Activated CD4-positive, alpha-beta memory T cell treated with anti-CD3 and anti-CD28 coated beads, Interleukin-2, amount 10 ng/mL, durations not matched to agents 7 days and 5 days (primary cell): ENCODE results near the gene BRIP1. TPM values are rescaled to one million over a fixed set of nuclear protein-coding genes. Genes with fewer than 3 reads are reported as not detected.
A peak's percentile ranks its signal among the peaks of the same experiment; 100 is the strongest.
"Not testable (repeated sequence)": the region's sequence is repeated elsewhere in the genome, so short reads cannot be mapped to it uniquely, and the experiment has no call there.

Experiments used
- CTCF ChIA-PET: fragments of 350-600 bp; sonication (Branson Sonifier 250); formaldehyde crosslinking; loops from one replicate; lab custom pipeline; 2021; ENCODE audit warnings: antibody characterized with exemption, inconsistent platforms; lab: Charles Lee
- POLR2A ChIA-PET: fragments of 350-600 bp; sonication (Branson Sonifier 250); formaldehyde crosslinking; loops from one replicate; lab custom pipeline; 2021; ENCODE audit warnings: antibody characterized with exemption; lab: Charles Lee
- DNase-seq: peaks from one replicate; pipeline ENCODE4 v3.0.0-alpha.2; 2020
- H3K27ac Mint-ChIP-seq: one replicate; pipeline ENCODE4 v1.8.0; 2021; ENCODE audit warnings: mild to moderate bottlenecking, mixed read lengths
- H3K27me3 Mint-ChIP-seq: one replicate; pipeline ENCODE4 v1.8.0; 2021; ENCODE audit warnings: mixed read lengths
- H3K36me3 Mint-ChIP-seq: one replicate; pipeline ENCODE4 v1.8.0; 2021; ENCODE audit warnings: low read depth, mixed read lengths
- H3K4me1 Mint-ChIP-seq: one replicate; pipeline ENCODE4 v1.8.0; 2021; ENCODE audit warnings: mixed read lengths
- H3K4me3 Mint-ChIP-seq: one replicate; pipeline ENCODE4 v1.8.0; 2021; ENCODE audit warnings: mild to moderate bottlenecking, mixed read lengths
- H3K9me3 Mint-ChIP-seq: one replicate; pipeline ENCODE4 v1.8.0; 2021; ENCODE audit warnings: mixed read lengths
- total RNA-seq, 2 experiments: library from RNA; stranded (reverse); gene quantifications; one replicate each; pipeline ENCODE4 v1.2.3, GENCODE V29; 2021

Gene BRIP1
- total RNA-seq, 2 experiments from 2014 or later, result 20.1 to 21.7 TPM

DNA sequence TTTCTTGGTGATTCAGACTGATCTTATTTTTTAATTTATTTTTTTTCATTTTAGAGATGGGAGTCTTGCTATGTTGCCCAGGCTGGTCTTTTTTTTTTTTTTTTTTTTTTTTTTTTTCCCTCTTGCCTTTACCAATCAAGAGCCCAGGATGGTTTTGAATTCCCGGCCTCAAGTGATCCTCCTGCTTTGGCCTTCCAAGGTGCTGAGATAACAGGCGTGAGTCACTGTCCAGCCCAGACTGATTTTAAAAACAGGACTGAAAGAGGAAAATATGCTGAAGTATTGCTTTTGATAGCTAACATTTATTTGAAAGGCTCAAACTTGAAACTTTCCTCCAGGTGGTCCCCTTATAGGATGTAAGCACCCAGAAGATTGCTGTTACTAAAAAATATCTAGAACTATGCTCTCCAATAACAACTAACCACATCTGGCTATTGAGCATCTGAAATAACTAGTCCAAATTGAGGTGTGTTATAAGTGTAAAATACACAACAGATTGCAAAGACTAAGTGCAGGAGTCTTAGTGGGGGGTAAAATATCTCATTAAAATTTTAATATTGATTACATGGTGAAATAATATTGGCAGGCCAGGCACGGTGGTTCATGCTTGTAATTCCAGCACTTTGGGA lies 15.8 kb upstream of the BRIP1 start:
- H3K4me3 Mint-ChIP-seq, result no peak overlapping the region
- H3K4me1 Mint-ChIP-seq, result no peaks in the 10 kb centered on the region
- peaks cover 23% of the 10 kb centered on the region for H3K36me3 Mint-ChIP-seq
- ChIA-PET POLR2A (interaction anchor here (1.3 to 2.7 kb wide), 3 partner anchors 10 to 20 kb away, joined by 3 to 8 read pairs (median 3); partner anchors contain the start of gene BRIP1), CTCF (no interaction called here)
- H3K27ac Mint-ChIP-seq, result no peak overlapping the region
- no peak for DNase-seq
- H3K9me3 Mint-ChIP-seq, result no peaks in the 10 kb centered on the region
- H3K27me3 Mint-ChIP-seq, result no peaks in the 10 kb centered on the region

DNA sequence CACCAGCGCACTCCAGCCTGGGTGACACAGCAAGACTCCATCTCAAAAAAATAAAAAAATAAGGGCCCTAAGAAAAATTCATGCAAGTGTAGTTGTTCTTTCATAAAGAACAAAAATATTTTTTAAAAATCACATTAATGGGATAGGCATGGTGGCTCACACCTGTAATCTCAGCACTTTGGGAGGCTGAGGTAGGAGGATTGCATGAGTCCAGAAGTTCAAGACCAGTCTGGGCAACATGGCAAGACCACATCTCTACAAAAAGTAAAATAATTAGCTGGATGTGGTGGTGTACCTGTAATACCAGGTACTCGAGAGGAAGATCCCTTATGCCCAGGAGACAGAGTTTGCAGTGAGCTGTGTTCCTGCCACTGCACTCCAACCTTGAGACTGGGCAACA lies 15.2 kb upstream of the BRIP1 start:
- H3K4me3 Mint-ChIP-seq, result no peak overlapping the region
- H3K9me3 Mint-ChIP-seq, result no peaks in the 10 kb centered on the region
- DNase-seq, result no peak
- no peak overlapping the region for H3K27ac Mint-ChIP-seq
- ChIA-PET CTCF (no interaction called here), POLR2A (interaction anchor here (1.3 to 2.7 kb wide), 3 partner anchors 9 to 20 kb away, joined by 3 to 8 read pairs (median 3); partner anchors contain the start of gene BRIP1)
- H3K27me3 Mint-ChIP-seq, result no peaks in the 10 kb centered on the region
- H3K36me3 Mint-ChIP-seq, result peaks cover 29% of the 10 kb centered on the region
- H3K4me1 Mint-ChIP-seq, result no peaks in the 10 kb centered on the region

DNA sequence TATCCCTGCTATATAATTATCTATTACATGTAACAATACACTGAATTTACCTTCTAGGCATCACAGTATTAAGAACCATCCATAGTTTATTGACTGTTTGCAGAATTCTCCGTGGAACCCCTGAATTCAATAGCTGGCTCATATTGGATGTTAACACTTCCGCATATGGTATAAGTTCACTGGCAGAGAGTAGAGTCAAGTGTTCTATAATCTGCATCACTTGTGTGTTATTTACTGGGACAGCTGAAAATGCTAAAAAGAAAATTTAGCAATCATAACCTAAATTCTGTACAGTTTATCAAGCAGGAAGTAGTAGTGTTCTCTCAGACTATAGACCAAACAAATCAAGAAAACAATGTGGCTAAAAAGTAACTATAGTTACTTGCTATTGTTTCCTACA lies 14.5 kb upstream of the BRIP1 start:
- POLR2A ChIA-PET, result interaction anchor here (1.3 kb wide), 1 partner anchor 21 kb away, joined by 3 read pairs; no protein-coding TSS in a partner anchor
- no peaks in the 10 kb centered on the region for H3K27me3 Mint-ChIP-seq
- H3K9me3 Mint-ChIP-seq, result no peaks in the 10 kb centered on the region
- peaks cover 29% of the 10 kb centered on the region for H3K36me3 Mint-ChIP-seq
- H3K27ac Mint-ChIP-seq, result no peak overlapping the region
- no peak overlapping the region for H3K4me3 Mint-ChIP-seq
- H3K4me1 Mint-ChIP-seq, result no peaks in the 10 kb centered on the region
- CTCF ChIA-PET, result no interaction called here
- no peak for DNase-seq

DNA sequence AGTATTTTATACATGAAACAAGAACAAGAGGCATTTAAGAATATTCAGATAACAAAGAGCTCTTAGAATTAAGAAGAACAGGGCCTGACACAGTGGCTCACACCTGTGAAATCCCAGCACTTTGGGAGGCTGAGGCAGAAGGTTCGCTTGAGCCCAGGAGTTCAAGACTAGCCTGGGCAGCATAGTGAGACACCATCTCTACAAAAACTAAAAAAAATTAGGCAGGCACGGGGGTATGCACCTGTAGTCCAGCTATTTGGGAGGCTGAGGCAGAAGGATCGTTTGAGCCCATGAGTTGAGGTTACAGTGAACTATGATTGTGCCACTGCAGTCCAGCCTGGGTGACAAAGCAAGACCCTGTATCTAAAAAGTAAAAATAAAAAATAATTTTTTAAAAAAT lies 12.5 kb upstream of the BRIP1 start:
- peaks cover 37% of the 10 kb centered on the region for H3K36me3 Mint-ChIP-seq
- DNase-seq, result no peak
- H3K4me3 Mint-ChIP-seq, result no peak overlapping the region
- ChIA-PET POLR2A (interaction anchor here (1.7 kb wide), 1 partner anchor 12 kb away, joined by 7 read pairs; the partner anchor contains the start of gene BRIP1), CTCF (interaction anchor here (0.5 to 1.3 kb wide), 2 partner anchors 12 to 190 kb away, joined by 3 read pairs; no protein-coding TSS in a partner anchor)
- no peaks in the 10 kb centered on the region for H3K27me3 Mint-ChIP-seq
- no peaks in the 10 kb centered on the region for H3K9me3 Mint-ChIP-seq
- H3K4me1 Mint-ChIP-seq, result no peaks in the 10 kb centered on the region
- no peak overlapping the region for H3K27ac Mint-ChIP-seq

DNA sequence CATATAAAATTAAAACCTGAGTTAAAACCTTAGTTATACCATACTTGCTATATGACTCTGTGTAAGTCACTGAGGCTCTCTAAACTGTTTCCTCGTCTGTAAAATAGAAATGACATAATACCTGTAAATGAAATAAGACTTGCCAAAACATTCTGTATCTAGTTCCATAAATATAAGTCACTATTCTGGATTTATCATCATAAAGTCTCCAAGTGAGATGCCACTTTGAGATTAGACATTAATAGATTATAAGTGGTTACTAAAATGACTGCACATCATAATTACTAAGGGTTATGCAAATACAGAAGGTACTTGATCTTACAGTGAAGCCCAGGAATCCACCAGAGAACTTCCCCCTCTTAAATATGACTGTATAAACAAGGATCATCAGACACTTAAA lies 12.0 kb upstream of the BRIP1 start:
- Mint-ChIP-seq H3K27me3 (no peaks in the 10 kb centered on the region), H3K36me3 (peaks cover 42% of the 10 kb centered on the region), H3K27ac (no peak overlapping the region), H3K4me3 (no peak overlapping the region), H3K4me1 (no peaks in the 10 kb centered on the region), H3K9me3 (no peaks in the 10 kb centered on the region)
- no peak for DNase-seq
- ChIA-PET POLR2A (interaction anchor here (1.7 kb wide), 1 partner anchor 12 kb away, joined by 7 read pairs; the partner anchor contains the start of gene BRIP1), CTCF (interaction anchor here (0.5 to 1.3 kb wide), 2 partner anchors 12 to 191 kb away, joined by 3 read pairs; no protein-coding TSS in a partner anchor)

DNA sequence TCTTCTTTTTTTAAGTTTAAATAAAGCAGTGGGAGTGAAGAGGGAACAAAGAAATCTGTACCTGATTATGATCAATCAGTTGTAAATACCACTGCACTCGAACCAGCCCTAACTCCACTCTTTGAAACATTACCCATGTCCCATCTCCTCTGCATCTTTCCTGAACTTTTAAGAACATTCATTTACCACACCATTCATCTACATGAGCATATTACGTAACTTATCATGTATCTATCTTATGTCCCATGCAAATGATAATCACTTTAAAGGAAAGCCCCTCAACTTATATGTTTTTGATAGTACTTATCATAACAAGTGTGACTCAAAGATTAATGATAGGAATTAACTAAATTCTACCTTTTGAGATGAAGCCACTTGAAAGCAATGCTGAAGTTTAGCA lies 10.7 kb upstream of the BRIP1 start:
- no peak for DNase-seq
- ChIA-PET CTCF (no interaction called here), POLR2A (no interaction called here)
- Mint-ChIP-seq H3K27ac (no peak overlapping the region), H3K4me3 (no peak overlapping the region), H3K36me3 (peaks cover 48% of the 10 kb centered on the region), H3K4me1 (no peaks in the 10 kb centered on the region), H3K27me3 (no peaks in the 10 kb centered on the region), H3K9me3 (no peaks in the 10 kb centered on the region)

DNA sequence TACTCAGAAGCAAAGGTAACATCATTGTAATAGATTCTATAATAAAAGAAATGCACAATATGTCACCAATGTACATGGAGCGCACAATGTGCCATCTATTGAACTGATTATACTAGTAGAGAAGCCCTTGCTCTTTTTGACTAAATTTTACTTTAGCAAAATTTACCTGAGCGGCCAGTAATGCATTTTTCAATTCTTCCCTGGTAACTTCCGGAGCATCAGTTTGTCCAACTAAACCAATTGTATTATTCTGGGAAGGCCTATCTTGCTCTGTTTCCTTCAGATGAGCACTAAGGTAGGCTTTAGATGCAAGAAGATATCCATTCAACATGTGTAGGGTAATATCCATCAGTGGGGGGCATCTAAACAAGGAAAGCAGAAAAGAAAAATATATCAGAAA lies 8.8 kb upstream of the BRIP1 start:
- POLR2A ChIA-PET, result interaction anchor here (1.7 kb wide), 1 partner anchor 9 kb away, joined by 20 read pairs; the partner anchor contains the start of gene BRIP1
- no peaks in the 10 kb centered on the region for H3K9me3 Mint-ChIP-seq
- CTCF ChIA-PET, result no interaction called here

DNA sequence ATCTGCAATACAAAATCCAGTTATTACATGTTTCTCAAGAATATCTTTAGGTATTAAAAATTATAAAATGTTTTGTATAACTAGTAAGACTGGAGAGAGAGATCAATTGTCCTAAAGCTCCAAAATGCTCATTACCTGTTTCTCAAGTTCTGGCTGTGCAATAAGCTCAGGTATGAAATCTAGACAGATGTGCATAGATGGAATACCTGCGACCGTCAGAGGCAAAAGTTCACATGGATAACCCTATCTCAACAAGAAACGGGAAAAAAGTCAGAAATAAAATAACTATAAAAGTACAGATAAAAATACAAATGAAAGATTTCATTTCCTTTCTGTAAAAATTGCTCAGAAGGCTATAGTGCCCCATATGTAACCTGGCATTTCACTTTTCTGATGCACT lies 5.8 kb upstream of the BRIP1 start:
- ChIA-PET CTCF (no interaction called here), POLR2A (interaction anchor here (1.7 kb wide), 1 partner anchor 10 kb away, joined by 3 read pairs; no protein-coding TSS in a partner anchor)
- Mint-ChIP-seq H3K4me1 (peaks cover 3% of the 10 kb centered on the region), H3K27me3 (no peaks in the 10 kb centered on the region), H3K27ac (no peak overlapping the region), H3K4me3 (no peak overlapping the region), H3K36me3 (peaks cover 35% of the 10 kb centered on the region), H3K9me3 (no peaks in the 10 kb centered on the region)
- DNase-seq, result no peak

More for the DNA sequence above, 8.8 kb upstream of the BRIP1 start:
- Mint-ChIP-seq H3K27me3 (no peaks in the 10 kb centered on the region), H3K4me3 (no peak overlapping the region), H3K36me3 (peaks cover 43% of the 10 kb centered on the region), H3K4me1 (no peaks in the 10 kb centered on the region), H3K27ac (no peak overlapping the region)
- no peak for DNase-seq

DNA sequence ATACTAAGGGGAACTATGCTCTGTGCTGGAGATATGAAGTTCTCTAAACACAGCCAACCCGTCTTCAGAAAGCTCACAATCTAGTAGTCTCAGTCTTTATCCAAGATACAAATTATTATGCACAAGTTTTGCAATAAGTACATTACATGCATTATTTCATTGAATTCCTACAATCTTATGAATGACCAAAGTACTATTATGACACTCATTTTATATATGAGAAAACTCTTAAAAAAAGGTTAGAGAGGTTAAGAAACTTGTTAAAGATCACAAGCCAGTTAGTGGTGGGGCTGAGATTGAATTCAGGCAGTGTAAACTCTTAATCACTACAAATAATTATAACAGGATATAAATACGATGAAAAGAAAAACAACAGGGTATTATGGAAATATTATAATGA lies 4.7 kb upstream of the BRIP1 start:
- Mint-ChIP-seq H3K9me3 (no peaks in the 10 kb centered on the region), H3K27me3 (no peaks in the 10 kb centered on the region), H3K27ac (no peak overlapping the region), H3K36me3 (peaks cover 28% of the 10 kb centered on the region), H3K4me1 (peaks cover 10% of the 10 kb centered on the region), H3K4me3 (no peak overlapping the region)
- CTCF ChIA-PET, result no interaction called here
- POLR2A ChIA-PET, result no interaction called here
- no peak for DNase-seq

DNA sequence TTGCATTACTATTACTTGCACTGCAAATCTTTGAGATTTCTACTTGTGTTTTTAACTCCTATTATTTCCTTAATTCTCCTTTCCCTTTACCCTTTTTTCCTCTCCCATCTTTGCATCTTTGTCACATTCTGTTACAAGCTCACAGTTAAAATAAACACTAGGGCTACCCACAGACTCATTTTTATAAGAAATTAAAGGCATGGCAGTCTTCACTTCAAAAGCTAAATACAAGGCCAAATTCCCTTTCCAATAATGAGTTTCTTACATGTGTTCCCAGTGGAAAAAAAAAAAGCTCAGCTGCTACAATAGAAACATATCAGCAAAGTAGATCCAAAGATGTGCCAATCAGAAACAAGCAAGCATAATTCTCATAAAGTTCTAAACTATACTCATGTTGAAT lies 3.7 kb upstream of the BRIP1 start:
- Mint-ChIP-seq H3K9me3 (no peaks in the 10 kb centered on the region), H3K27ac (no peak overlapping the region), H3K27me3 (no peaks in the 10 kb centered on the region), H3K36me3 (peaks cover 26% of the 10 kb centered on the region), H3K4me3 (no peak overlapping the region), H3K4me1 (peaks cover 20% of the 10 kb centered on the region)
- ChIA-PET CTCF (no interaction called here), POLR2A (no interaction called here)
- no peak for DNase-seq

DNA sequence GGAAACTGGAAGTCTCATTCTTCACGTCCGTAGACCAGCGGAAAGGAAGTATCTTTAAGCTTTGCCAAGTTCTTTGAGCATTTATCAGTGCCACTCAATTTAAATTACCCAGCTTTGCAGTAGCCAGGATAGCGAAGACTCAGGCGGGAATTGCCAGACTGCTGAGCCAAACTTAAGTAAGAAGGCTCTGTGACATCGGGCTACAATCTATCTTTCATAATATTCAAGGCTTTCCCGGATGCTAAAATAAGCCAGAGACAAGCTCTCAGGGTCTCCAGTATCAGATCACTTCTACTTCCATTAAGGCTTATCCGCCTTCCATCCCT lies 436 bp upstream of the BRIP1 start:
- no peaks in the 10 kb centered on the region for H3K9me3 Mint-ChIP-seq
- CTCF ChIA-PET, result interaction anchor here (0.7 to 3.5 kb wide), 5 partner anchors 12 to 246 kb away, joined by 3 to 17 read pairs (median 3); no protein-coding TSS in a partner anchor

DNA sequence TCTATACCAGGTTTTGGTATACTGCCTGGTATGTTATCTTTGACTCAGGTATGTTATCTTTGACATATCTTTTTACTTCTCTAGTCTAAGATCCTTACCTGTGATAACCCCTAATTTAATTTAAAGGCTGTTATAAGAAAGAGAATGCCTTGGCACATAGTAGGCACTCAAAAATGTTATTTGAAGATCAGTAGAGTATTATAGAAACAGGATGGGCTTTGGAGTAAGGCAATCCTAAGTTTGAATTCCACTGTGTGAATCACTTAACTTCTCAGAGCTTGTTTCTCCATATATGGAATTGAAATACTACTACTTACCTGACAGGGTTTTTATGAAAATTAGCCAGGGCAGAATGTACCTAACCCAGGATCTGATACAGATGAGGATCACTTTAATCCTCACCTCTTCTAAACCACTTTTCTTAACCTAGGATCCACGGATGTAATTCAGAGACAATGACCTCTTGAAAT lies 1.2 kb downstream of the BRIP1 start:
- H3K27ac Mint-ChIP-seq, result peak overlapping the region; percentile 90
- ChIA-PET POLR2A (interaction anchor here (0.9 to 3.8 kb wide), 25 partner anchors 8 to 1898 kb away, joined by 3 to 55 read pairs (median 6); partner anchors contain the start of genes INTS2, MED13, METTL2A and PPM1D), CTCF (interaction anchor here (0.6 to 3.5 kb wide), 5 partner anchors 9 to 247 kb away, joined by 4 to 17 read pairs (median 4); no protein-coding TSS in a partner anchor)
- H3K27me3 Mint-ChIP-seq, result no peaks in the 10 kb centered on the region
- no peaks in the 10 kb centered on the region for H3K9me3 Mint-ChIP-seq
- DNase-seq, result no peak
- H3K4me1 Mint-ChIP-seq, result peaks cover 40% of the 10 kb centered on the region
- H3K4me3 Mint-ChIP-seq, result peak overlapping the region; percentile 96
- peaks cover 14% of the 10 kb centered on the region for H3K36me3 Mint-ChIP-seq

More for the DNA sequence above, 436 bp upstream of the BRIP1 start:
- no peak for DNase-seq
- no peaks in the 10 kb centered on the region for H3K27me3 Mint-ChIP-seq
- peaks cover 40% of the 10 kb centered on the region for H3K4me1 Mint-ChIP-seq
- POLR2A ChIA-PET, result interaction anchor here (0.5 to 3.8 kb wide), 29 partner anchors 9 to 1264 kb away, joined by 3 to 55 read pairs (median 4); partner anchors contain the start of genes INTS2, MED13 and PPM1D
- peaks cover 18% of the 10 kb centered on the region for H3K36me3 Mint-ChIP-seq
- peak overlapping the region; percentile 90 for H3K27ac Mint-ChIP-seq
- H3K4me3 Mint-ChIP-seq, result peak overlapping the region; percentile 96

DNA sequence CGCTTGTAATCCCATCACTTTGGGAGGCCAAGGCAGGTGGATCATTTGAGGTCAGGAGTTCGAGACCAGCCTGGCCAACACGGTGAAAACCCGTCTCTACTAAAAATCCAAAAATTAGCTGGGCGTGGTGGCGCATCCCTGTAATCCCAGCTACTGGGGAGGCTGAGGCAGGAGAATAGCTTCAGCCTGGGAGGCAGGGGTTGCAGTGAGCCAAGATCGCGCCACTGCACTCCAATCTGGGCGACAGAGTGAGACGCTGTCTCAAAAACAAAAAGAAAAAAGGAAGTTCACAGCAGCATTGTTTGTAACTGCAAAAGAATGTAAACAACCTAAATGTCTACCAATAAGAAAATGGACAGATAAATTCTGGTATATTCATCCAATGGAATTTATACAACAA lies 2.9 kb downstream of the BRIP1 start:
- H3K4me3 Mint-ChIP-seq, DNase-seq, H3K27ac Mint-ChIP-seq, CTCF ChIA-PET, H3K9me3 Mint-ChIP-seq, H3K27me3 Mint-ChIP-seq: not testable (repeated sequence)
- peaks cover 44% of the 10 kb centered on the region for H3K4me1 Mint-ChIP-seq
- peaks cover 19% of the 10 kb centered on the region for H3K36me3 Mint-ChIP-seq
- POLR2A ChIA-PET, result interaction anchor here (1.4 kb wide), 1 partner anchor 16 kb away, joined by 6 read pairs; no protein-coding TSS in a partner anchor
